HG03139 (cell line): ENCODE data around the gene TEDC1.

Source experiments
- ATAC-seq: cut with Tn5 transposase; IDR thresholded peaks from one replicate; pipeline ENCODE4 v1.9.1; 2021; ENCODE audit not compliant: unreplicated experiment

The TEDC1 gene

DNA sequence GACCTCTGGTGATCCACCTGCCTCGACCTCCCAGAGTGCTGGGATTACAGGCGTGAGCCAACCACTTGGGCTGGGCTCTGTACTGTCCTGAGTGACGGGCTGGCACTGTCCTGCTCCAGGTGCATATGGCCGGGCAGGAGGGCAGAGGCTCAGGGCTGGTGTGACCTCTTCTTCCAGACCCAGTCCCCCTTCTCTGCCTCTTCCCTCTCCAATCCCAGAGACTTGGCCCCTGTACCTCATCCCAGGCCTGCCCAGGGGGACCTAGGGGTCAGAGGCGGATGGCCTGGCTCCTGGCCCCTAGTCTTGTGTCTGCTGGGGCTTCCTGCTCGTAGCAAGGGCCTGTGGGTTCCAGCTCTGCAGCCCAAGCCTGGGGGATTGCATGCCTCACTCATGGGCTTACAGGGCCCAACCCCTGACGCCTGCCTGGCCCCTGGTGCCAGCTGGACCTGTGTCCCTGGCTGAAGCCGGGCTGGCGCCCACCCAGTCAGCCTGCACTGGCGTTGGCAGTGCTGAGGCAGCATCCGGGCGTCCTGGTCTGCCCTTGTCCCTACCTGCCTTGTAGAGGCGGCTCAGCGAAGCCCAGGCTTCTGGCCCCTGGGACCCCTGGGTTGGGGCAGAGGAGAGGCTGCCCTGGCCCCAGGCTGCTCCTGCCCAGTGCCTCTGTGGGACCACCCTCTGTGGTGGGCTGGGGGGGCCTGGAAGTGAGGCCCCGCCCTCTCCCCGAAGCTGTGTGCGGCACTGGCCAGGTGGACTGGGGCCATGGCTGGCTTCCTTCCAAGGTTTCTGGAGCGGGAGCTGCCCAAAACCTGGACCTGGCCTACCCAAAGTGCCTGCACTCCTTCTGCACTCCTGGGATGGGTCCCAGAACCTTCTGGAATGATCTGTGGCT, 4.3 kb downstream of the TEDC1 start:
- ATAC-seq, result no peak

DNA sequence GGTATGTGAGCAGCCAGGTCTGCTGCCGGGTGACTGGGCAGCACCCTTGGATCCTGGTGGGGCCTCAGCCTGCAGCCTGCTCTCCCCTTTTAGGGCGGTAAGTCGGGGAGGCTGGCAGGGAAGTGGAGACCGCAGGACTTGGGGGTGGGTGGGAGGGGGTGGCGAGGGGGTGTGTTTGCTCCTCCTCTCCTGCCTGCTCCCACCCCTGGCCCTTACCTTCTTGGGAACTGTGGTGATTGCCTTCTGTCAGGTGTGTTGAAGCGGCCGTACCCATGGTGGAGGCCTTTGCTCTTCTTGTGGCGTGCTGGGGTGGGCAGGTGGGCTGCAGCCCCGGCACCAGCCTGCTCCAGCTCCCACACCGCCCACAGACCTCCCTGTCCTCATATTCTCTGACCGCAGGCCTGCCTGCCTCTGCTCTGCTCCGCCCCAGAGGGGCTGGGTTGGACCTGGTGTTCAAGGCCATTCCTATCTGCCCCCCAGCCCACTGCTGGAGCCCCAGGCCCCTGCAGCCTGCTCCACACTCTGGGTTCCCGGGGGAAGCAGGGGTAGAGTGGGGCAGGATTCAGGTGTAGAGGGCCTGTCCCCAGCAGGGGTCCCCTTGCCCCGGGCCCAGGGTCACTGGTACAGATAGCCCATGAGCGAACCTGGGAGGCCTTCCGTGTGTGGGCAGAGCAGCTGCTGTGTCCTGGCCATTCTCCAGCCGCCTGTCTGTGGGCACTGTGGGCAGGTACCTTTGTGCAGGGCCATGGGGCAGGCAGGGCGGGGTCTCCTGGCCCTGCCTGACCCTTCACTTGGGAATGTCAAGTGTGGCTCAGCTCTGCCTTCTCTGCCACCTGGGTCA, 5.2 kb downstream of the TEDC1 start:
- no peak for ATAC-seq

DNA sequence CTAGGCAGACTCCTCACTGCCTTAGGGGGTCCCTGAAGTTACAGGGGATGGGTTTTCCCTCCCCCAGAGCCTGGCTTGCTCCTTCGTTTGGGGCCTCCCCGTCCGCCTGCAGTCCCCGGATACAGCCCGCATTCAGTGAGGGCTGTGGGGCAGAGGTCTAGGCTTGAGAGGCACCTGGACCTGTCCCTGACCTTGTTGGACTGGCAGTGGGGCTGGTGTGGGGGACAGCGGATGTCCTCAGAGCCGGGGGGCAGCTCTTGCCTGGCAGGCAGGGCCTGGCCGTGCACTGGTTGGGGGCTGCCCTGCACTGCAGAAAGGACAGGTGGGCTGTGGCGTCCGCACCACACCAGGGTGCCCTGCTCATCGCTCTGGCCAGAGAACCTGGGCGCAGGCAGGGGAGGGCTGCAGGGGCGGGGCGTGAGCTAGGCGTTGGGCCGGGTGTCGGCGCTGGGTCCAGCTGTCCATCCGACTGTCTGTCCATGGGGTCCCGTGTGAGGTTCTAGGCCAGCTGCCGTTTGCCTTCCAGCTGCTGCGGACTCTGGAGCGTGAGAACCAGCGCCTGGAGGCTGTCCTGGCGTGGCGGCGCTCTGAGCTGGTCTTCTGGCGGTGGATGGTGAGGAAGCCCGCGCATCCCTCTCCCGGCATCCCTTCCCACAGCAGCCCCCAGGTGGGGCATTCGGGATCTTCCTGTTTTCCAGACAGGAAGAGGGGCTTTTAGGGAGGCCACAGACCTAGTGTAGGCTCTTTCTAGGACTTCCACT, 6.0 kb downstream of the TEDC1 start:
- no peak for ATAC-seq

DNA sequence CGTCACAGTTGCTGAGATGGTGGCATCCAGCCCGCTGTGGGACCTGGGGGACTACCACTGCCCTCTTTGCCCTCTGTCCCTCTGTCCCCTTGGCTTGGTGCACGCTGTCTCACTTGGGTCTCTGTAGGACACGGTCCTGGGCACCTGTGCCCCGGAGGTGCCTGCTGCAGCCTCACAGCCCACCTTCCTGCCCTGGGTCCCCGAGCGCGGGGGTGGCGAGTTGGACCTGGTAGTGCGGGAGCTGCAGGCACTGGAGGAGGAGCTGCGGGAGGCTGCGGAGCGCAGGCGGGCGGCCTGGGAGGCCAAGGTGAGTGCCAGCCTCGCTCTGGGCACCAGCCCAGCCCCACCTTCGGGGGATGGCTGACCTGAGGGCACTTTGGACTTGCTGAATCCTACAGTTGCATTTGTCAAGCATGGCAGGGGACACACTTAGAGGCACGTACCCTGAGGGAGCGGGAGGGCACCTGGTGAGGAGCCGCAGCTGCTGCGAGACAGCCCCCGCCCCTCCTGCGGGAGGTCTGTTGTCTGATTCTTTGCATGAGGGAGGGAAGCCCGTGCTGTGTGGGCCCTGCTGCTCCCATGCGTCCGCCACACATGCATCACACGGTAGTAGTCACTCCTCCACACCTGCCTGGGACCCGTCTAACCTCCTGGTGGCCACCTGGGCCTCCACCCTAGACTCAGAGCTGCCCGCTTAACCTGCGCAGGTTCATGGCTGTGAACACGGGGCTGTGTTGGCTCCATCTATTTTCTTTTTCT, 6.8 kb downstream of the TEDC1 start:
- ATAC-seq, result no peak

DNA sequence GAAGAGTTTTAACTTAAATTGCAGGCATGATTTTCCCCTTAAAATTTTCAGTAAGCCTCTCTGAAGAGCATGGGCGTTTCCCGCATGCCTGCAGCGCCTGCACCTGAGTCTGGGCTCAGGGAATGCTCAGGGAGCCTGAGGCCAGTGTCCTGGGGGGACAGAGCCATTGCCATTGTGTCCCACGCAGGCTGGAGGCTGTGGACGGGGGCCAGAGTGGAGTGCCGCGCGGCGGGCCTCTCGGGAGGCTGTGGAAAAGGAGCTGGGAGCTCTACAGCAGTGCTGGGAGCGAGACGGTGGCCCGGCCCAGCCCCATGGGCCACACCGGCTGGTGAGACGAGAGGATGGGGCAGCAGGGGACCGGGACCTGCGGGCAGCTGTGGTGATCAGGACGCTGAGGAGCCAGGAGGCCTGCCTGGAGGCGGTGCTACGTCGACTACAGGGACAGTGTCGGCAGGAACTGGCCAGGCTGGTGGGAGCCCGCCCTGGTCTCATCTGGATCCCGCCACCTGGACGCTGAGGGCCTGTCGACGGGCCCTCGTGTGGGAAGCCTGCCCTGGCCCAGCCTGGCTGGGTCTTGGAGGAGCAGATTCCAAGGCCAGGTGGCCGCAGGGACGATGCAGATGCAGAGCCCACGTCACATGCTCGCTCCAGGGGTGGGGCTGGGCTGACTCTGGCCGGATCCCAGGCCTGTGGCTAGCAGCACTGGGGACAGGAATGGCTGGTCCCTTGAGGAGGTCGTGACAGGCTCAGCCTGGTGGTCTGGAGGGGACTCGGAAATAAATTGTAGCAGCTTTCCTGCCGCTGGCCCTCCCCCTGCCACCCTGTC, 7.6 kb downstream of the TEDC1 start:
- ATAC-seq, result no peak

DNA sequence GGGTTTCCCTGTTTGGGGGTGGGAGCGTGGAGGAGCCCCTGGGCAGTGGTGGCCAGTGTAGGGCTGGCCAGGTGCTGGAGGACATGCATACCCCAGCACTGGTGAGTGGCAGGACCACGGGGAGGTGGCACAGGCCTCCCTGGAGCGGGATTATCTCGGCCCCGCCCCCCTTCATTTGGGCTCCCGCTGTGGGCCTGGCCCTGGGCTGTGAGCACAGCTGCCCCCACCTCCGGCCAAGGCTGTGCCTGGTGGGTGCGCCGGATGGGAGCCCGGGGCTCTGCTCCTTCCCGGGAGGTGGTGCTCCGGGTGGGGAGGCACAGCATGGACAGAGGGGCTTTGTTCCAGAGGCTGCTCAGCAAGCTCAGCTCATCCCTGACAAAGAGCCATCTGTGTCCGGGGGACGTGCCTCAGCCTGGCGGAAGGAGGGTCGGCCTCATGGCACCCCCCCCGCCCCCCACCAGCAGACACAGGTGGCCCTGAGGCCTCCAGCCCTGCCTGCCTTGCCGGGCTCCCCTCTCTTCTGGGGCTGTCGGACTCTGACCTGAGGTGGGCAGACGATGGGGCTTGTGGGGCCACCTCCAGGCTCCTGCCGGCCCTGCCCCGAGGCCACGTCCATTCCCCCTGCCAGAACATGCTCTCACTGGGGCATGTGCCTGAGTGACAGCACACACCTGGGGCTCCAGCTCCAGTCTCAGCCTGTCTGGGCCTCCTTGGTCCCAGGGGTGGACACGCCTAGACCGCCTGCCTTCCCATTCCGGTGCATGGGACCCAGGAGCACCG, 8.4 kb downstream of the TEDC1 start:
- ATAC-seq, result no peak

DNA sequence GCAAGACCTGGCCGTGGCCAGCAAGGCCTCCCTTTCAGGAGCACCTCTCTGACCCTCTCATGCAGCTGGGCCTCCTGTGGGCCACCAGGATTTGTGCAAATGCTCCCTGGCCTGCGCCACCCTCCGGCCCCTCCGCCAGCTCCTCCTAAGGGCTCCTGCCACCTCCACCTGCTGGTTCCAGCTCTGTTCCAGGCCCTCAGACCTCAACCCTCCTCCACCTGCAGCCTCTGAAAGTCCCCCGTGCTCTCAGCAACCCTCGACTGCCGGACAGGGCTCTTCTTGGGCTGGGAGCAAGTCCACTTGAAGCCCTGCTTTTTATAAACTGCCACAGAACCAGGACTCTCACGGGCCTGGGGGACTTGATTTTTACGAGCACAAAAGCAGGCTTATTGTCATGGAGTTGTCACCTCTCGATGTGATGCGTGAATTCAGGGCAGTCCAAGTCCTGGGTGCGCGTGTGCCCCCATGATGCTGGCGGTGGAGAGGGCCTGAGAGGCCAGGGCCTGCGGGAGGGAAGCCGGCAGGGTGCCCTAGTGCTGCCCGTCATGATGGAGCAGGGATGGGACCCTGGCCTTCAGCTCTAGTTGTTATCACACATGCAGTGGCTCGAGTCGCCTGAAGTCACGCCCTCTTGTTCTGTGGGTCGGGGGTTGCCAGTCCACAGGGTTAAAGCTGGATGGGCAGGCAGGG, 9.1 kb downstream of the TEDC1 start:
- no peak for ATAC-seq

DNA sequence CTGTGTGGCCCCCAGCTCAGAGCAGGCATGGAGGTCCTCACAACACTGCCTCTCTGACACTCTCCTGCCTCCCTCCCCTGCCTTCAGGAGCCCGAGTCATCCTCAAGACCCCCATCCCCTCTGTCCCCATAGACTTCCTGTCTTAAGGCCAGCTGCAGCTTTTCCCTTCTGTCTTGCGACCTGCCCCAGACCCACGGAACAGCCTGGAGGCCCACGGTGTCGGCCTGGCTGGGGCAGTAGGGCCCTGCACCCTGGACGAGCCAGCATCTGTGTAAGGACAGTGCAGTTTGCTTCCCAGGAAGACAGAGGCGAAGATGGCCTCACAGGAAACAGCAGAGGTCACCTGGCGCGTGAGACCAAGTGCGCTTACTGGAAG, 9.7 kb downstream of the TEDC1 start:
- no peak for ATAC-seq

DNA sequence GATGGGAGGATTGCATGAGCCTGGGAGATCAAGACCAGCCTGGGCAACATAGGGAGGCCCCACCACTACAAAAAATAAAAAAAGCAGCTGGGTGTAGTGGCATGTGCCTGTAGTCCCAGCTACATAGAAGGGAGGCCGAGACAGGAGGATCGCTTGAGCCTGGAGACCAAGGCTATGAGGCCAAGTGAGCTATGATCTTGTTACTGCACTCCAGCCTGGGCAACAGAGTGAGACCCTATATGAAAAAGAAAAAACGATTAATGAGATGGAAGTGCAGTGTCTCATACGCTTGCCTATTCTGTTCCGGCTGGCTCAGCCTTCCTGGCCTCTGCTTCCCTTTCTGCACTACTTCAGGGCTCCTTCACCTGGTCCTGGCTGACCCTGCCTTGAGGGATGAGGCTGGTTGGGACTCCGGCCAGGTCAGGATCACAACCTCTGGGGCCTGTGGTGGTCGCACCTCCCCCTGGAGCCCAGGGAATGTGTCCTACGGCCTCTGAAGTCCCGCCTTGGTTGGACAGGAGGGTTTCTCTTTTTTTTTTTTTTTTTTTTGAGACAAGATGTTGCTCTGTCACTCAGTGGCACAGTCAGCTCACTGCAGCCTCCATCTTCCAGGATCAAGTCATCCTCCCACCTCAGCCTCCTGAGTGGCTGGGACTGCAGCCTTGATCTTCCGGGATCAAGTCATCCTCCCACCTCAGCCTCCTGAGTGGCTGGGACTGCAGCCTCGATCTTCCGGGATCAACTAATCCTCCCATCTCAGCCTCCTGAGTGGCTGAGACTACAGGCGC, 10.7 kb downstream of the TEDC1 start:
- no peak for ATAC-seq

DNA sequence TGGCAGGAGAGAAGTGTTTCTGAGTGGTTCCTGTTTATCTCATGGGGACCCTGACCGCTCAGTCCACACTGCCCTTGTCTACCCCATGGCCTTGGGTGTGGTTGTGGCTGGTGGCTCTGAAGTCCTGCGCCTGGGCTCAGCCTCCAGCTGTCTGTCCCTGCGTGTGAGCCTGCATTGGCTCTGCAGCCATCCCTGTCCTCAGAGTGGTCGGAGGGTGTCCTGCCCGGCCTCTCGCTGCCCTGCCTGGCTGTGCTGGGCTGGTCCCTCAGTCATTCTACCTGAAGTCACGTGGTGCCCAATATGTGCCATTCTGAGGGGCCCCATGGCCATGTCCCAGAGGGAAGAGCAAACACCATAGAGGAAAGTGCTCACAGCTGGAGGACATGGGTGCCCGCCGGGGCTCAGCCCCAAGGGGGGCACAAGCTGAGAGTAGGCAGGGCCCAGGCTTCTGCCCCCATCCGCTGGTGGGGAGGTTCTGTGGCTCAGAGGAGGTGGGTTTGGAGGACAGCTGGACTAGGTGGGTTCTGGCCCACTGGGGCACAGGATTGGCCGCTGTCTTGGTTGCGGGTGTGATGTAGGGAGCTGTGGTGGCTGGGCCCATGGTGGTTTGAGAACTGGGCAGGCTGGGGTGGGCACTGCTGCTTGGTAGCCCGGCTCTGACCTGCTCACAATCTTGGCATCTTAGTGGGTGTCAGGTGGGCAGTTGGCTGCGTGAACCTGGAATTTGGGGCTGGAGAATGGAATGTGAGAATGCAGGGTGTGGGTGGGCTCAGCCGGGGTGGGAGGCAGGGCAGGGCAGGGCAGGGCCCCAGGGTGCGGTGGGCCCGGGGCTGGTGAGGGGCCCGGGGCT, 11.6 kb downstream of the TEDC1 start:
- no peak for ATAC-seq

DNA sequence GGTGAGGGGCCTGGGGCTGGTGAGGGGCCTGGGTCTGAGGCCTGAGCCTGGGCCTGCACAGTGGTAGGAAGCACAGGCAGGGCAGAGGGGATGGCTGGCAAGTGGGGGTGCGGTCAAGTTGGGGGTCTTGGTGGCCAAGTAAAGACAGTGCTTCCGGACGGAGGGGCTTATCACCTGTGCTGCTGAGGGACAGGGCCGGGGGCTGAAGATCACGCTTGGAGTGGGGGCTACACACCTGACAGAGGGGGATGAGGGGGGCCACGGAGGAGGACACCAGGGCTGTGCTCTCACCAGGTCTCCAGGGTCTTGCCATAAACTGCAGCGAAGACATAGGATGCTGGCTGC, 12.2 kb downstream of the TEDC1 start:
- no peak for ATAC-seq

DNA sequence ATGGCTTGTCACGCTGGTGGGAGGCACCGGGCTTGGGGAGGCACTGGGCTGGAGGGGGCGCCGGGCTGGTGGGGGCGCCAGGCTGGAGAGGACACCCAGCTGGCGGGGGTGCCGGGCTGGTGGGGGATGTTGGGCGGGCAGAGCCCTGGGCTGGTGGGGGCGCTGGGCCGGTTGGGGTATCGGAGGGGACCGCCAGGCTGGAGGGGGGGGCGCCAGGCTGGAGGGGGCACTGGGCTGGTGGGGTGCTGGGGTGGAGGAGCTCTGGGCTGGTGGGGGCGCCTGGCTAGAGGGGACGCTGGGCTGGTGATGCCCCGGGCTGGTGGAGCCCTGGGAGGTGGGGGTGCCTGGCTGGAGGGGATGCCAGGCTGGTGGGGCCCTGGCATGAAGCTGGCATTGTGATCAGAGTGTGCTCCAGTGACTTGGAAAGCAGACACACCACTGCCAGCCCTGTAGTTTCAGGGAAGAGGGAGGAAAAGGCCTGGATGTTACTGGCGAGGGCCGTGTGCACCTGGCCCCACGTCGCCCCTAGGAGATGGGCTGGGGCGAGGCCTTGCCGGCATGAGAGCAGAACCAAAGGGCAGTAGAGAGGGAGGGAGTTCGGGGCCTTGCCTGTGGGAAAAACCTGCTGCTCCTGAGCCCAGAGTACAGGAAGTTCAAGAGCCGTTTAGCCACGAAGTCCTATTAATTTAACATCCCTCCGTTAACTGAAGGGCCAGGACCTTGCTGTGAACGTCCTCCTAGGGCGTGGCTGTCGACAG, 13.1 kb downstream of the TEDC1 start:
- ATAC-seq, result no peak

DNA sequence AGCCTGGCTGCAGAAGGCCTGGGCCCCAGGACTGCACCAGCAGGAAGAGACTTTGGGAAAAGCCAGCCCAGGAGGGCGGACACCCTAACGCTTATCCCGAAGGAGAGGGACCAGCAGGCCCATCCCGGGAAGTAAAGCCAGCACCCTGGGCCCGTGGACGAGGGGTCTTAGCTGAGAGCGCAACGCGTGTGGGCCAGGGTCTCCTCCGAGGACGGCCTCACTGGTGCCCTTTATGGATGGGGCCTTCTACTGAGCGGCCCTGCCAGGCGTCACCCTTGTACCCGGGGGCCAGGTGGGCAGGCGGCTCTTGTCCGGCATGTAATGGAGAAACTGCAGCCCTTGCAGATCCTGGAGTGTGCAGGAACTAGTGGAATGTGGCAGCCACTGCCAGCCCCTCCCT, 14.1 kb downstream of the TEDC1 start:
- ATAC-seq, result no peak

DNA sequence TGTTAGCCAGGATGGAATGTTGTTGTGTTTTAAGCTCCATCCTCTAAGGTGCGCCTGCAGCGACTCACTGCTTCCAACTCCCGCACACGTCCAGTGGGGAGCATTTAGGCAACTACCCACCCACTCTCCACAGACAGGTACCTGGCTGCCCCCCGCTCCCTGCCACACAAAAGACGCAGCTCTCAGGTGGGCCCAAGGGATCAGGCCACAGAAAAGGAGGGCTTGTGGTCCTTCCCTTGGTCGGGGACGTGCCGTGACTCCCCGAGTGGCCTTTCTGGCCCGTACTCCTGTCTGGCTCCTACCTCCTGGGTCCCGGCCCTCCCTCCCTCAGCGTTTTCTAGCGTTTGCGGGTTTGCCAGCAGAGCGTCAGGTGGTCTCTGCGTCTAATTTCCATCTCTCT, 16.2 kb downstream of the TEDC1 start:
- no peak for ATAC-seq

DNA sequence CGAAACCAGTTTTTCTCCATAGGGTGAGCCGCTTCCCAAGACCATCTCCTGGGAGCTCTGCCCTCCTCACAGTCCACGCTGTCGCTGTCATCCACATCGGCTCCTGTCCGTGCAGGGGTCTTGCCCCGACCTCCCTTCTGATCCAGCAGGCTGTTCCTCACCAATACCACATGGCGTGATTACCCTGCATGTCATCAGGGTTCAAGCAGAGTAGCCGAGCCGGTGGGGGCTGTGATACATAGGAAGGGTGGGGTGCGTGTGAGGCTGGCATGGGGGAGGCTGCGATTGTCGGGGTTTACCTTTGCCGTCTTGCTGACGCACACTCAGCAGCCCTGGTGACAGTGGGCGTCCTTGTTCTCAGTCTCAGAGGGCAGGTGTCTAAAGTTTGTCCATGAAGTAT, 17.0 kb downstream of the TEDC1 start:
- no peak for ATAC-seq

DNA sequence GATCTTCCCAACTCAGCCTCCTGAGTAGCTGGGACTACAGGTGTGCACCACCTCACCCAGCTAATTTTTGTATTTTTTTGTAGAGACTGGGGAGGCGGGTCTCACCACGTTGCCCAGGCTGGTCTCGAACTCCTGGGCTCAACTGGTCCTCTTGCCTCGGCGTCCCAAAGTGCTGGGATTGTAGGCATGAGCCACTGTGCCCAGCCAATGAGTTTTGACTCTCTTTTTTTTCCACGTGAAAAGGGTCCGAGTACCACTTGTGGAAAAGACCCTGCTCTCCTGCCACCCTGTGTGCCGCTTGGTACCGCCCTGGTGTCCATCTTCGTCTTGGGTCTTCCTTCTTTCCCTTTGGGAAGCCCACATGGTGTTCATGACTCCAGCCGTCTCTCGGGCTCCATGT, 17.6 kb downstream of the TEDC1 start:
- ATAC-seq, result no peak
